Pancreas (tissue), 10 donors: ENCODE data around the gene GPR146. TPM values are rescaled to one million over a fixed set of nuclear protein-coding genes. Genes with fewer than 3 reads are reported as not detected.
A peak's percentile ranks its signal among the peaks of the same experiment; 100 is the strongest.

Experiments used
- ATAC-seq, 4 donors: fragments of 200-7000 bp; cut with Tn5 transposase; one replicate each; pipeline versions ENCODE4 v1.8.0 to v1.9.1; 2020; ENCODE audit warnings: mild to moderate bottlenecking in 4 of 4, moderate library complexity in 4 of 4
- DNase-seq, 6 donors: peaks; one replicate each; pipeline ENCODE4 v3.0.0-alpha.2; 2020
- FAIRE-seq: peaks from 2 replicates; lab custom pipeline; 2012; peaks lifted over from hg19 to GRCh38; lab: Jason Lieb, UNC
- H3K27ac ChIP-seq, 4 donors: fragments of 200-600 bp; sonication (generic); 1 replicate in 3 of 4; 2 replicates in 1 of 4; pipeline versions ENCODE4 v1.5.0 to v1.8.0; 2020
- H3K27me3 ChIP-seq, 4 donors: fragments of 200-600 bp; one replicate each; pipeline ENCODE4 v1.8.0; 2021
- H3K36me3 ChIP-seq, 3 donors: fragments of 200-600 bp; sonication (generic) in 1 of 3; one replicate each; pipeline versions ENCODE4 v1.5.0 to v1.8.0; 2020 to 2021
- H3K4me1 ChIP-seq, 3 donors: fragments of 200-600 bp; one replicate each; pipeline ENCODE4 v1.8.0; 2021
- H3K4me3 ChIP-seq, 4 donors: fragments of 200-600 bp; sonication (generic) in 2 of 4; one replicate each; pipeline versions ENCODE4 v1.5.0 to v1.8.0; 2020 to 2021
- H3K9me3 ChIP-seq, 4 donors: fragments of 200-600 bp; one replicate each; pipeline ENCODE4 v1.8.0; 2021
- CTCF ChIP-seq, 4 donors: fragments of 200-600 bp; sonication (generic) in 3 of 4; IDR thresholded peaks; one replicate each; pipeline versions ENCODE4 v1.5.0 to v1.8.0; 2021; ENCODE audit warnings: antibody characterized with exemption in 4 of 4
- WGBS, 2 donors: extraction: QIAGEN DNeasy Blood & Tissue Kit; methylation state at CpG; one replicate each; pipeline ENCODE4 v1.1.7; 2013; 5-methylcytosine and 5-hydroxymethylcytosine counted together
- intact Hi-C, 3 donors: fragments of 100-400 bp; cut with DNase I; formaldehyde crosslinking; loops; one replicate each; pipeline versions ENCODE4 v1.11.1 to v1.14.2; 2022
- polyA plus RNA-seq, 2 donors: library from polyadenylated mRNA; stranded (reverse); fragments of 200-250 nt; gene quantifications; one replicate each; pipeline ENCODE4 v1.2.3, GENCODE V29; 2013
- total RNA-seq, 6 donors: library from RNA; stranded (reverse); fragmentation: NEBNext Ultra II Directional in 4 of 6; extraction: Animal tissue kit (Norgen Biotek cat#: 25700) in 4 of 6; gene quantifications; one replicate each; pipeline versions ENCODE4 v1.2.1 to v1.2.4, GENCODE V29; 2021 to 2023
- donor health status: healthy with polysubstance abuse.
- donor health status: DM: no; HTN: no; CAD: no; lungs with moderate emphysema.
- donor health status: DM: no; HTN: no; CAD: no.
- donor health status: control.
- donor health status: control.
- donor health status: Bipolar disorder and iron deficiency.
- donor health status: DM: yes; HTN: yes; CAD: no.
- donor health status: DM: no; HTN: no; CAD: no.
- donor health status: DM: no; HTN: no; CAD: no.
- donor health status: DM: yes; HTN: yes; CAD: no.

Gene GPR146
- total and polyA plus RNA-seq, 8 donors: 3.4 to 6.5 (median 4.1) TPM

- H3K4me1 ChIP-seq: peaks cover 14 to 18% (median 17%) of the 10 kb centered on the region in 3 donors
- peak in 2 of 6 donors; percentile 25 to 64 for DNase-seq
- no peak for TF ChIP-seq CTCF (IDR thresholded peaks at IDR 0.05)
- no peaks in the 10 kb centered on the region for H3K9me3 ChIP-seq
- WGBS, 2 donors: 91 to 92% methylated on average over 12 of the region's 12 CpGs
- ATAC-seq: no peak
- H3K36me3 ChIP-seq: no peaks in the 10 kb centered on the region
- no peaks in the 10 kb centered on the region for H3K27me3 ChIP-seq
- H3K4me3 ChIP-seq: no peak overlapping the region
- no peak for FAIRE-seq
- intact Hi-C loops: no loop called here
- no peak overlapping the region for H3K27ac ChIP-seq
These were observed 35.2 kb downstream of the GPR146 start for GRCh38 chr7:1079546-1079945.

GRCh38 chr7:1080252-1080920, 36.0 kb downstream of the GPR146 start:
- no peak for FAIRE-seq
- Histone ChIP-seq H3K9me3 (no peaks in the 10 kb centered on the region), H3K36me3 (no peaks in the 10 kb centered on the region), H3K4me1 (peaks cover 14 to 18% (median 17%) of the 10 kb centered on the region in 3 donors), H3K27me3 (no peaks in the 10 kb centered on the region), H3K27ac (no peak overlapping the region), H3K4me3 (no peak overlapping the region)
- no peak for ATAC-seq
- intact Hi-C loops: no loop called here
- no peak for TF ChIP-seq CTCF (IDR thresholded peaks at IDR 0.05)
- WGBS, 2 donors: 93 to 94% methylated on average over 38 of the region's 38 CpGs
- peak in 2 of 6 donors; percentile 23 to 74 for DNase-seq

- FAIRE-seq (no peak), DNase-seq (peak in 2 of 6 donors; percentile 23 to 70), ATAC-seq (no peak)
- H3K36me3 ChIP-seq: no peaks in the 10 kb centered on the region
- peaks cover 14 to 18% (median 17%) of the 10 kb centered on the region in 3 donors for H3K4me1 ChIP-seq
- no peaks in the 10 kb centered on the region for H3K9me3 ChIP-seq
- H3K27me3 ChIP-seq: no peaks in the 10 kb centered on the region
- WGBS, 2 donors: 92 to 96% methylated on average over 16 of the region's 16 CpGs
- no peak for TF ChIP-seq CTCF (IDR thresholded peaks at IDR 0.05)
- no peak overlapping the region for H3K27ac ChIP-seq
- H3K4me3 ChIP-seq: no peak overlapping the region
- intact Hi-C loops: no loop called here
These were observed 36.5 kb downstream of the GPR146 start for GRCh38 chr7:1080921-1081255.

GRCh38 chr7:1081336-1081735, 37.0 kb downstream of the GPR146 start:
- Histone ChIP-seq H3K27me3 (no peaks in the 10 kb centered on the region), H3K4me3 (no peak overlapping the region), H3K36me3 (no peaks in the 10 kb centered on the region), H3K27ac (no peak overlapping the region), H3K9me3 (no peaks in the 10 kb centered on the region), H3K4me1 (peaks cover 14 to 18% (median 17%) of the 10 kb centered on the region in 3 donors)
- intact Hi-C loops: no loop called here
- ATAC-seq (no peak), DNase-seq (peak in 2 of 6 donors; percentile 35 to 72), FAIRE-seq (no peak)
- WGBS, 2 donors: 89 to 92% methylated on average over 20 of the region's 20 CpGs
- TF ChIP-seq CTCF (IDR thresholded peaks at IDR 0.05): no peak

- Histone ChIP-seq H3K4me3 (no peak overlapping the region), H3K36me3 (no peaks in the 10 kb centered on the region), H3K9me3 (no peaks in the 10 kb centered on the region), H3K27me3 (no peaks in the 10 kb centered on the region), H3K27ac (no peak overlapping the region), H3K4me1 (peaks cover 11 to 20% (median 14%) of the 10 kb centered on the region in 3 donors)
- intact Hi-C loops: no loop called here
- DNase-seq: peak in 1 of 6 donors; percentile 65
- no peak for TF ChIP-seq CTCF (IDR thresholded peaks at IDR 0.05)
- FAIRE-seq: no peak
- no peak for ATAC-seq
- WGBS, 2 donors: 73 to 75% methylated on average over 31 of the region's 31 CpGs
These were observed 37.6 kb downstream of the GPR146 start for GRCh38 chr7:1081931-1082401.
